ENCODE measurements around the gene SF3A2. TPM values are rescaled to one million over a fixed set of nuclear protein-coding genes. Genes with fewer than 3 reads are reported as not detected.

The SF3A2 gene
- total and polyA plus RNA-seq, 7 donors, result 16.9 to 61.3 (median 26.4) TPM

- no peak overlapping the region for H3K27ac ChIP-seq
- DNase-seq, result no peak
- peak overlapping the region in 2 of 4 donors; percentile 39 for H3K4me3 ChIP-seq
- 54 to 79% methylated on average over 11 of the region's 11 CpGs for WGBS, 2 donors
- no peaks in the 10 kb centered on the region for H3K9me3 ChIP-seq
- H3K36me3 ChIP-seq, result no peaks in the 10 kb centered on the region
- intact Hi-C loops (cut with DNase I), result no loop called here
- TF ChIP-seq EP300 (IDR thresholded peaks at IDR 0.05) (no peak), POLR2AphosphoS5 (IDR thresholded peaks at IDR 0.05) (no peak), POLR2A (IDR thresholded peaks at IDR 0.05) (no peak)
- TF ChIP-seq, protein P1, sequence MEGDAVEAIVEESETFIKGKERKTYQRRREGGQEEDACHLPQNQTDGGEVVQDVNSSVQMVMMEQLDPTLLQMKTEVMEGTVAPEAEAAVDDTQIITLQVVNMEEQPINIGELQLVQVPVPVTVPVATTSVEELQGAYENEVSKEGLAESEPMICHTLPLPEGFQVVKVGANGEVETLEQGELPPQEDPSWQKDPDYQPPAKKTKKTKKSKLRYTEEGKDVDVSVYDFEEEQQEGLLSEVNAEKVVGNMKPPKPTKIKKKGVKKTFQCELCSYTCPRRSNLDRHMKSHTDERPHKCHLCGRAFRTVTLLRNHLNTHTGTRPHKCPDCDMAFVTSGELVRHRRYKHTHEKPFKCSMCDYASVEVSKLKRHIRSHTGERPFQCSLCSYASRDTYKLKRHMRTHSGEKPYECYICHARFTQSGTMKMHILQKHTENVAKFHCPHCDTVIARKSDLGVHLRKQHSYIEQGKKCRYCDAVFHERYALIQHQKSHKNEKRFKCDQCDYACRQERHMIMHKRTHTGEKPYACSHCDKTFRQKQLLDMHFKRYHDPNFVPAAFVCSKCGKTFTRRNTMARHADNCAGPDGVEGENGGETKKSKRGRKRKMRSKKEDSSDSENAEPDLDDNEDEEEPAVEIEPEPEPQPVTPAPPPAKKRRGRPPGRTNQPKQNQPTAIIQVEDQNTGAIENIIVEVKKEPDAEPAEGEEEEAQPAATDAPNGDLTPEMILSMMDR (IDR thresholded peaks at IDR 0.05), result no peak
- peaks cover 0 to 5% (median 0%) of the 10 kb centered on the region in 3 donors for H3K27me3 ChIP-seq
- peaks cover 0 to 15% (median 12%) of the 10 kb centered on the region in 4 donors for H3K4me1 ChIP-seq
These were observed 46.2 kb downstream of the SF3A2 start for GRCh38 chr19:2282862-2283237.

- intact Hi-C loops (cut with DNase I), result no loop called here
- WGBS, 2 donors, result 88 to 95% methylated on average over 8 of the region's 8 CpGs
- peaks cover 0 to 12% (median 6%) of the 10 kb centered on the region in 3 donors for H3K27me3 ChIP-seq
These were observed 47.3 kb downstream of the SF3A2 start for GRCh38 chr19:2283835-2284507.

GRCh38 chr19:2286402-2287140, 49.9 kb downstream of the SF3A2 start:
- Histone ChIP-seq H3K4me1 (peaks cover 0 to 36% (median 36%) of the 10 kb centered on the region in 4 donors), H3K36me3 (no peaks in the 10 kb centered on the region), H3K9me3 (no peaks in the 10 kb centered on the region), H3K4me3 (no peak overlapping the region), H3K27ac (no peak overlapping the region), H3K27me3 (peaks cover 26 to 38% (median 32%) of the 10 kb centered on the region in 3 donors)
- WGBS, 2 donors, result 78 to 89% methylated on average over 20 of the region's 20 CpGs
- TF ChIP-seq EP300 (IDR thresholded peaks at IDR 0.05) (no peak), POLR2AphosphoS5 (IDR thresholded peaks at IDR 0.05) (no peak), POLR2A (IDR thresholded peaks at IDR 0.05) (no peak)
- TF ChIP-seq, protein P1 (IDR thresholded peaks at IDR 0.05), result no peak
- intact Hi-C loops (cut with DNase I), result no loop called here
- DNase-seq, result no peak

More at GRCh38 chr19:2283835-2284507, 47.3 kb downstream of the SF3A2 start:
- Histone ChIP-seq H3K4me1 (peaks cover 0 to 15% (median 12%) of the 10 kb centered on the region in 4 donors), H3K9me3 (no peaks in the 10 kb centered on the region), H3K4me3 (no peak overlapping the region), H3K36me3 (no peaks in the 10 kb centered on the region), H3K27ac (no peak overlapping the region)
- no peak for TF ChIP-seq EP300 (IDR thresholded peaks at IDR 0.05)
- TF ChIP-seq POLR2AphosphoS5 (IDR thresholded peaks at IDR 0.05), result no peak
- TF ChIP-seq, protein P1 (IDR thresholded peaks at IDR 0.05), result no peak
- TF ChIP-seq POLR2A (IDR thresholded peaks at IDR 0.05), result no peak
- DNase-seq, result no peak

DNA sequence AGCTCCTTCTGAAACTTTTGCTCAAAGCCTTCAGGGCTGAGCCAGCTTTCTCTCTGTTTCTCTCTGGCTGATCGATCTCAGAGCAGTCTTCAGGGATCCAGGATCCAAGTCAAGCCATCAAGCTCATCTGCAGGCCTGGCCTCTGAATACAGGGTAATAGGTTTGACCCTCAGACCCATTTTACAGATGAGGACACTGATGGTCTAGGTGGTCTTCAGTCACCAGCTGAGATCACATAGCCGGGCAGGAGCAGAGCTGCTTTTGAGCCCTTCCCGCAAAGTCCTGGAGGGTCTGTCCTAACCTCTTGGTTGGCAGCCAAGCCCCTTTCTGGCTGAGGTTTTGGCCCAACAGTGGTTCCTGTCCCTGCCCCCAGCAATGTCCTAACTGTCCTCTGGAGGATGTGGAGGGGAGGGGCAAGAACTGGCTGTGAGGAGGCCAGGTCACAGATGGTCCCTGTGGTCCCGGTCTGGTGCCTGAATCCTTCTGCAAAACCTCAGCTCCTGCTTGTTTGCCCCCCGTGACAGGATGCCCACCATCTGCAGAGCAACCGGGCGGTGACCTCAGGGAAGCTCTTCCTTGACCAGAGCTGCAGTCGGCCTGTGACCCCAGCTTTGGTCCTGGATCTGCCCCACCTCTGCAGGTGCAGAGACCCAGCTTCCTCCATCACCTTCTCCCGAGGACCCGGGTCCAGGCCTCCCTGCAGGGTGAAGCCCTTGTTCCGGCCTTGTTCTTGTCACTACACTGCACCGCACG, 51.1 kb downstream of the SF3A2 start:
- H3K4me3 ChIP-seq, result no peak overlapping the region
- TF ChIP-seq, protein P1 (IDR thresholded peaks at IDR 0.05), result no peak
- TF ChIP-seq POLR2AphosphoS5 (IDR thresholded peaks at IDR 0.05), result no peak
- no peak for TF ChIP-seq EP300 (IDR thresholded peaks at IDR 0.05)
- TF ChIP-seq POLR2A (IDR thresholded peaks at IDR 0.05), result no peak
- H3K27me3 ChIP-seq, result peaks cover 30 to 50% (median 43%) of the 10 kb centered on the region in 3 donors
- H3K27ac ChIP-seq, result no peak overlapping the region
- intact Hi-C loops (cut with DNase I), result no loop called here
- peaks cover 0 to 29% (median 28%) of the 10 kb centered on the region in 4 donors for H3K4me1 ChIP-seq
- H3K36me3 ChIP-seq, result no peaks in the 10 kb centered on the region
- DNase-seq, result no peak
- WGBS, 2 donors, result 67 to 71% methylated on average over 13 of the region's 13 CpGs
- H3K9me3 ChIP-seq, result no peaks in the 10 kb centered on the region

Measured in sigmoid colon (tissue), 7 donors.